HCT116 (cell line): ENCODE data around the gene TRPM8. TPM values are rescaled to one million over a fixed set of nuclear protein-coding genes. Genes with fewer than 3 reads are reported as not detected.

Experiments
- ATAC-seq: fragments of 200-7000 bp; cut with Tn5 transposase; 2 replicates; pipeline ENCODE4 v1.9.1; 2020; ENCODE audit warnings: mild to moderate bottlenecking, moderate library complexity
- BruUV-seq: library from RNA; stranded (reverse); fragments of 400-500 nt; replicated peaks from 2 replicates; lab custom pipeline; 2021; lab: Mats Ljungman, UMichigan
- CTCF ChIA-PET: fragments of 300-600 bp; sonication (Branson Sonifier 250); formaldehyde crosslinking; loops from one replicate; lab custom pipeline; 2021; ENCODE audit warnings: antibody characterized with exemption; lab: Charles Lee
- POLR2A ChIA-PET: fragments of 300-600, 350-600 bp; sonication (Branson Sonifier 250); formaldehyde crosslinking; loops from one replicate; lab custom pipeline; 2021; ENCODE audit warnings: antibody characterized with exemption; lab: Charles Lee
- RAD21 ChIA-PET, 2 experiments: fragments of 300-600 bp; sonication (Branson Sonifier 250); formaldehyde crosslinking; loops; one replicate each; lab custom pipeline; 2023; ENCODE audit warnings: low total read pairs in 2 of 2; ENCODE audit not compliant: uncharacterized antibody in 2 of 2, unreplicated experiment in 2 of 2, low non-redundant PET in 1 of 2; lab: Charles Lee
- DNase-seq: peaks from one replicate; pipeline ENCODE4 v3.0.0-alpha.2; 2010; ENCODE audit warnings: low read depth, low spot score
- H2AFZ ChIP-seq: fragments of 200-600 bp; shearing (Covaris generic), sonication (generic); 2 replicates; pipeline ENCODE4 v1.6.1; 2017; ENCODE audit warnings: low read depth, mixed run types, mixed read lengths, antibody characterized with exemption, low read length; ENCODE audit not compliant: poor library complexity, severe bottlenecking
- H3K27ac ChIP-seq: 2 replicates; pipeline ENCODE4 v1.5.1; 2012; ENCODE audit warnings: low read depth, low read length
- H3K27me3 ChIP-seq: fragments of 200-600 bp; sonication (generic); 2 replicates; pipeline ENCODE4 v1.6.1; 2016; ENCODE audit warnings: mixed run types, low read length, mixed read lengths; ENCODE audit not compliant: insufficient read depth
- H3K36me3 ChIP-seq, 2 experiments: fragments of 200-500 bp in 1 of 2; fragments of 200-600 bp in 1 of 2; sonication (Bioruptor generic) in 1 of 2; sonication (generic) in 1 of 2; 2 replicates each; pipeline versions ENCODE4 v1.5.1 to v1.6.1; 2014 to 2016; ENCODE audit warnings: low read length in 2 of 2, inconsistent platforms in 1 of 2, mixed read lengths in 1 of 2, mixed run types in 1 of 2; ENCODE audit not compliant: insufficient read depth in 2 of 2, control insufficient read depth in 1 of 2
- H3K4me1 ChIP-seq, 2 experiments: fragments of 200-600 bp in 1 of 2; sonication (generic) in 1 of 2; 2 replicates each; pipeline versions ENCODE4 v1.5.1 to v1.6.1; 2012 to 2017; ENCODE audit warnings: low read length in 2 of 2, inconsistent platforms in 1 of 2, mild to moderate bottlenecking in 1 of 2, mixed read lengths in 1 of 2, mixed run types in 1 of 2, moderate library complexity in 1 of 2; ENCODE audit not compliant: insufficient read depth in 2 of 2, control insufficient read depth in 1 of 2
- H3K4me2 ChIP-seq: fragments of 200-600 bp; sonication (generic); 2 replicates; pipeline ENCODE4 v1.6.1; 2017; ENCODE audit warnings: mixed run types, low read length, mixed read lengths
- H3K4me3 ChIP-seq, 2 experiments: fragments of 200-600 bp in 1 of 2; sonication (generic) in 1 of 2; replicated peaks in 1 of 2; 2 replicates each; pipeline ENCODE4 v1.5.1; 2011 to 2016; ENCODE audit warnings: low read length in 2 of 2, control low read depth in 1 of 2, low read depth in 1 of 2, mild to moderate bottlenecking in 1 of 2, mixed read lengths in 1 of 2, mixed run types in 1 of 2
- H3K79me2 ChIP-seq: fragments of 200-600 bp; sonication (generic); 2 replicates; pipeline ENCODE4 v1.6.1; 2017; ENCODE audit warnings: mild to moderate bottlenecking, mixed run types, low read length, moderate library complexity, mixed read lengths; ENCODE audit not compliant: insufficient read depth
- H3K9ac ChIP-seq: fragments of 200-600 bp; sonication (generic); 2 replicates; pipeline ENCODE4 v1.6.1; 2016; ENCODE audit warnings: low read length, mixed read lengths
- H3K9me2 ChIP-seq: fragments of 200-600 bp; sonication (generic), shearing (Covaris generic); 2 replicates; pipeline ENCODE4 v1.6.1; 2017; ENCODE audit warnings: mixed run types, mild to moderate bottlenecking, moderate library complexity; ENCODE audit not compliant: insufficient read depth
- H3K9me3 ChIP-seq, 2 experiments: fragments of 200-500 bp in 1 of 2; fragments of 200-600 bp in 1 of 2; sonication (Bioruptor generic) in 1 of 2; sonication (generic) in 1 of 2; 2 replicates each; pipeline ENCODE4 v1.6.1; 2014 to 2017; ENCODE audit warnings: low read length in 2 of 2, mixed read lengths in 2 of 2, inconsistent platforms in 1 of 2, low read depth in 1 of 2, mild to moderate bottlenecking in 1 of 2, mixed run types in 1 of 2, moderate library complexity in 1 of 2; ENCODE audit not compliant: control insufficient read depth in 1 of 2, insufficient read depth in 1 of 2
- H4K20me1 ChIP-seq: fragments of 200-600 bp; sonication (generic), shearing (Covaris generic); 2 replicates; pipeline ENCODE4 v1.6.1; 2017; ENCODE audit warnings: mixed run types, mild to moderate bottlenecking, moderate library complexity; ENCODE audit not compliant: insufficient read depth
- ATF3 ChIP-seq: IDR thresholded peaks from 2 replicates; pipeline ENCODE4 v1.6.1; 2012
- CBX3 ChIP-seq: IDR thresholded peaks from 2 replicates; pipeline ENCODE4 v1.6.1; 2012; ENCODE audit warnings: low read depth
- CTCF ChIP-seq, 3 experiments: fragments of 200-600 bp in 1 of 3; sonication (generic) in 1 of 3; IDR thresholded peaks in 2 of 3; conservative IDR thresholded peaks in 1 of 3; 2 replicates each; pipeline ENCODE4 v1.5.1; 2012 to 2017; ENCODE audit warnings: low read depth in 2 of 3, low read length in 2 of 3, antibody characterized with exemption in 1 of 3, borderline replicate concordance in 1 of 3, control low read depth in 1 of 3, mild to moderate bottlenecking in 1 of 3, mixed read lengths in 1 of 3, mixed run types in 1 of 3, moderate library complexity in 1 of 3; ENCODE audit not compliant: insufficient read depth in 1 of 3
- EGR1 ChIP-seq: IDR thresholded peaks from 2 replicates; pipeline ENCODE4 v1.6.1; 2012; ENCODE audit warnings: low read depth
- EZH2 ChIP-seq: fragments of 200-600 bp; sonication (generic); IDR thresholded peaks from 2 replicates; pipeline ENCODE4 v1.6.1; 2017; ENCODE audit warnings: antibody characterized with exemption, mixed run types
- FOSL1 ChIP-seq: IDR thresholded peaks from 2 replicates; pipeline ENCODE4 v1.6.1; 2012; ENCODE audit warnings: low read depth
- JUND ChIP-seq: IDR thresholded peaks from 2 replicates; pipeline ENCODE4 v1.6.1; 2012
- POLR2A ChIP-seq: IDR thresholded peaks from 2 replicates; pipeline ENCODE4 v1.7.0; 2011; ENCODE audit warnings: borderline replicate concordance; ENCODE audit not compliant: insufficient read depth, insufficient read length; ENCODE audit errors: extremely low read depth
- SP1 ChIP-seq: IDR thresholded peaks from 2 replicates; pipeline ENCODE4 v1.6.1; 2012; ENCODE audit warnings: low read depth
- SRF ChIP-seq: IDR thresholded peaks from 2 replicates; pipeline ENCODE4 v1.6.1; 2012; ENCODE audit warnings: low read depth
- YY1 ChIP-seq: IDR thresholded peaks from 2 replicates; pipeline ENCODE4 v1.6.1; 2011; ENCODE audit warnings: low read length, low read depth, moderate library complexity, mild to moderate bottlenecking; ENCODE audit not compliant: insufficient replicate concordance; ENCODE audit errors: extremely low read depth
- ZFX ChIP-seq: fragments of 450-650 bp; IDR thresholded peaks from 2 replicates; pipeline ENCODE4 v1.6.1; 2017
- ZNF274 ChIP-seq: fragments of 200-500 bp; sonication (Bioruptor generic); IDR thresholded peaks from 2 replicates; pipeline ENCODE4 v1.6.1; 2014; ENCODE audit warnings: mild to moderate bottlenecking, low read depth, low read length, inconsistent platforms
- intact Hi-C: fragments of 100-400 bp; cut with micrococcal nuclease; formaldehyde crosslinking; loops from 2 replicates; pipeline ENCODE4 v1.10.0; 2022
- total RNA-seq: library from RNA; stranded (reverse); gene quantifications from one replicate; pipeline ENCODE4 v1.2.1, GENCODE V29; 2021; ENCODE audit not compliant: unreplicated experiment
- TF ChIP-seq, protein P1 (sequence below): IDR thresholded peaks from 2 replicates; pipeline ENCODE4 v1.6.1; 2012

The TRPM8 gene
- total RNA-seq, 1 experiment from 2014 or later: 0.39 TPM

DNA sequence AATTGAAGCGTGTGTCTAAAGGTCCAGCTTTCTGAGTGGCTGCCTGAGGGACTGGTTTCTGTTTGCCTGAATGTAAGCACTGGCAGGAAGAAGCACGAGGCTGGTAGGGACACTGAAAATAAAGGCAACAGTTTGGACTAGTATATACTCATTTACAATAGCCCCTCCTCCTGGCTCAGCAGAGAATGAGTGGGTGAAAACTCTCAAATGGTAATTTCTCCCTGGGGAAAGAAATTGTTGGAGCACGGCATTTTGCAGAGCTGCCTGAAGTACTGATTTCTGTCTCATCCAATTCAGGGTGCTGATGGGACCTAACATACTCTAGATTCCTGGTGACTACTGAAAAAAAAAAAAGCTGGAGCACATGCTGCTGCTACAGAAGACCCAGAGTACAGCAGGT lies 116.0 kb downstream of the TRPM8 start:
- CTCF ChIA-PET: no interaction called here
- Histone ChIP-seq H3K9me2 (no peaks in the 10 kb centered on the region), H3K27ac (no peak overlapping the region), H3K4me3 (no peak overlapping the region), H3K4me1 (no peaks in the 10 kb centered on the region), H3K79me2 (no peaks in the 10 kb centered on the region), H3K9me3 (no peaks in the 10 kb centered on the region), H2AFZ (no peak overlapping the region), H4K20me1 (no peaks in the 10 kb centered on the region), H3K27me3 (no peaks in the 10 kb centered on the region), H3K36me3 (no peaks in the 10 kb centered on the region; a peak in 1 of 4 replicates), H3K4me2 (no peak overlapping the region), H3K9ac (no peak overlapping the region)
- intact Hi-C loops: no loop called here
- RAD21 ChIA-PET: no interaction called here
- TF ChIP-seq EGR1 (no peak), ZNF274 (no peak), ZFX (no peak), EZH2 (no peak), SP1 (no peak), FOSL1 (no peak), CBX3 (no peak), JUND (no peak), CTCF (IDR thresholded peaks at IDR 0.05 in 2 of 3, conservative IDR thresholded peaks at IDR 0.05 in 1 of 3; ENCODE audit: borderline replicate concordance in 1 of 3, insufficient read depth in 1 of 3, low read depth in 2 of 3, low read length in 2 of 3) (no peak), SRF (no peak), ATF3 (no peak), POLR2A (no peak), YY1 (no peak)
- TF ChIP-seq, protein P1, sequence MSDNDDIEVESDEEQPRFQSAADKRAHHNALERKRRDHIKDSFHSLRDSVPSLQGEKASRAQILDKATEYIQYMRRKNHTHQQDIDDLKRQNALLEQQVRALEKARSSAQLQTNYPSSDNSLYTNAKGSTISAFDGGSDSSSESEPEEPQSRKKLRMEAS: no peak
- ATAC-seq (no peak), DNase-seq (no peak)
- BruUV-seq: no TSS peak
- POLR2A ChIA-PET: no interaction called here
